Muscle of leg (tissue), 11 donors: ENCODE results near the gene ZNF474. TPM values are rescaled to one million over a fixed set of nuclear protein-coding genes. Genes with fewer than 3 reads are reported as not detected.

Experiments used
- DNase-seq: peaks from one replicate; pipeline ENCODE4 v3.0.0; 2013
- H3K27ac ChIP-seq: one replicate; pipeline ENCODE4 v1.5.1; 2013; ENCODE audit warnings: mild to moderate bottlenecking, low read length, control low read depth
- H3K27me3 ChIP-seq: one replicate; pipeline ENCODE4 v1.6.1; 2013; ENCODE audit warnings: low read length; ENCODE audit not compliant: control insufficient read depth, insufficient read depth
- H3K36me3 ChIP-seq: one replicate; pipeline ENCODE4 v1.6.1; 2013; ENCODE audit warnings: low read length; ENCODE audit not compliant: control insufficient read depth, insufficient read depth
- H3K4me1 ChIP-seq: one replicate; pipeline ENCODE4 v1.6.1; 2013; ENCODE audit warnings: low read length; ENCODE audit not compliant: control insufficient read depth, insufficient read depth
- H3K4me3 ChIP-seq: one replicate; pipeline ENCODE4 v1.5.1; 2013; ENCODE audit warnings: low read length, control low read depth
- H3K9me3 ChIP-seq: replicated peaks from 2 replicates; pipeline ENCODE4 v1.6.1; 2013; ENCODE audit warnings: low read depth, low read length; ENCODE audit not compliant: control insufficient read depth
- WGBS: methylation state at CpG from one replicate; pipeline ENCODE4 v1.1.5; 2013; ENCODE audit warnings: missing lambda C conversion rate; ENCODE audit not compliant: insufficient coverage; 5-methylcytosine and 5-hydroxymethylcytosine counted together
- polyA plus RNA-seq, 8 donors: library from polyadenylated mRNA; unstranded; fragments of 120-200 nt; gene quantifications; one replicate each; pipeline versions ENCODE4 v1.2.1 to v1.2.3, GENCODE V29; 2013; ENCODE audit warnings: inconsistent platforms in 1 of 8, low replicate concordance in 1 of 8; ENCODE audit not compliant: insufficient read length in 8 of 8, insufficient read depth in 1 of 8
- total RNA-seq: library from RNA; stranded (reverse); fragments of 120-200 nt; gene quantifications from one replicate; pipeline ENCODE4 v1.2.4, GENCODE V29; 2013

ZNF474 gene
- total and polyA plus RNA-seq, 9 donors, result 0.66 to 5.1 (median 2.0) TPM

- Histone ChIP-seq H3K4me3 (no peak overlapping the region), H3K36me3 (no peaks in the 10 kb centered on the region), H3K9me3 (no peaks in the 10 kb centered on the region), H3K27ac (no peak overlapping the region), H3K4me1 (no peaks in the 10 kb centered on the region), H3K27me3 (no peaks in the 10 kb centered on the region)
- DNase-seq, result peak; percentile 90
- WGBS, result 88% methylated on average over 1 of the region's 8 CpGs
Measured at GRCh38 chr5:122192497-122193496, 63.5 kb downstream of the ZNF474 start.

- peak; percentile 83 for DNase-seq
- no peak overlapping the region for H3K27ac ChIP-seq
- H3K36me3 ChIP-seq, result no peaks in the 10 kb centered on the region
- H3K27me3 ChIP-seq, result no peaks in the 10 kb centered on the region
- no peak overlapping the region for H3K4me3 ChIP-seq
- WGBS, result no CpG with 5 or more reads among the region's 3 CpGs
- H3K9me3 ChIP-seq, result no peaks in the 10 kb centered on the region
- no peaks in the 10 kb centered on the region for H3K4me1 ChIP-seq
Measured at GRCh38 chr5:122195802-122196394, 66.6 kb downstream of the ZNF474 start.

- no peaks in the 10 kb centered on the region for H3K36me3 ChIP-seq
- no peak for DNase-seq
- H3K4me1 ChIP-seq, result no peaks in the 10 kb centered on the region
- H3K27ac ChIP-seq, result no peak overlapping the region
- no peak overlapping the region for H3K4me3 ChIP-seq
- 53% methylated on average over 2 of the region's 3 CpGs for WGBS
- H3K27me3 ChIP-seq, result no peaks in the 10 kb centered on the region
- H3K9me3 ChIP-seq, result no peaks in the 10 kb centered on the region
Measured at GRCh38 chr5:122199146-122199545, 69.8 kb downstream of the ZNF474 start.

- no peaks in the 10 kb centered on the region for H3K4me1 ChIP-seq
- H3K4me3 ChIP-seq, result no peak overlapping the region
- no peaks in the 10 kb centered on the region for H3K9me3 ChIP-seq
- no peak overlapping the region for H3K27ac ChIP-seq
- no peak for DNase-seq
- no peaks in the 10 kb centered on the region for H3K36me3 ChIP-seq
- H3K27me3 ChIP-seq, result no peaks in the 10 kb centered on the region
Measured at GRCh38 chr5:122200450-122200849, 71.1 kb downstream of the ZNF474 start.

- WGBS, result no CpG with 5 or more reads among the region's 3 CpGs
- DNase-seq, result no peak
- Histone ChIP-seq H3K4me3 (no peak overlapping the region), H3K4me1 (no peaks in the 10 kb centered on the region), H3K27ac (no peak overlapping the region), H3K9me3 (no peaks in the 10 kb centered on the region), H3K27me3 (no peaks in the 10 kb centered on the region), H3K36me3 (no peaks in the 10 kb centered on the region)
Measured at GRCh38 chr5:122200865-122201264, 71.5 kb downstream of the ZNF474 start.

- DNase-seq, result peak; percentile 50
- no peak overlapping the region for H3K4me3 ChIP-seq
- no peaks in the 10 kb centered on the region for H3K27me3 ChIP-seq
- no peaks in the 10 kb centered on the region for H3K4me1 ChIP-seq
- H3K36me3 ChIP-seq, result no peaks in the 10 kb centered on the region
- no peaks in the 10 kb centered on the region for H3K9me3 ChIP-seq
- no peak overlapping the region for H3K27ac ChIP-seq
- 83% methylated on average over 1 of the region's 3 CpGs for WGBS
Measured at GRCh38 chr5:122201365-122201764, 72.0 kb downstream of the ZNF474 start.

GRCh38 chr5:122202952-122203351 is 73.6 kb downstream of the ZNF474 start:
- no peaks in the 10 kb centered on the region for H3K4me1 ChIP-seq

More at GRCh38 chr5:122202952-122203351, 73.6 kb downstream of the ZNF474 start:
- Histone ChIP-seq H3K36me3 (no peaks in the 10 kb centered on the region), H3K9me3 (no peaks in the 10 kb centered on the region), H3K4me3 (no peak overlapping the region), H3K27me3 (no peaks in the 10 kb centered on the region), H3K27ac (no peak overlapping the region)
- no peak for DNase-seq

Other genes with a start within 250 kb of the ZNF474 start
- gene SRFBP1, start 167.6 kb upstream of the ZNF474 start, total RNA-seq, result 13.9 TPM
- gene SRFBP1, start 167.6 kb upstream of the ZNF474 start, polyA plus RNA-seq, result 10 to 100 TPM in 5 of 8 donors, 1 to 10 TPM in 3; 6.0 to 13.3 (median 10.2) TPM
- gene LOX, start 51.3 kb upstream of the ZNF474 start, total RNA-seq, result 51.9 TPM
- gene LOX, start 51.3 kb upstream of the ZNF474 start, polyA plus RNA-seq, result 100 to 1,000 TPM in 2 of 8 donors, 10 to 100 TPM in 6; 26.6 to 139 (median 60.7) TPM
- gene SNCAIP, start 182.7 kb downstream of the ZNF474 start, total RNA-seq, result 10.3 TPM
- 10 to 100 TPM in 3 of 8 donors, 1 to 10 TPM in 5; 5.3 to 13.2 (median 8.5) TPM for gene SNCAIP, start 182.7 kb downstream of the ZNF474 start, polyA plus RNA-seq